GM18498 (cell line): ENCODE measurements around the gene EZR.

Experiments used
- ATAC-seq: cut with Tn5 transposase; IDR thresholded peaks from one replicate; pipeline ENCODE4 v1.9.1; 2021; ENCODE audit warnings: mild to moderate bottlenecking, moderate library complexity; ENCODE audit not compliant: unreplicated experiment

Gene EZR

DNA sequence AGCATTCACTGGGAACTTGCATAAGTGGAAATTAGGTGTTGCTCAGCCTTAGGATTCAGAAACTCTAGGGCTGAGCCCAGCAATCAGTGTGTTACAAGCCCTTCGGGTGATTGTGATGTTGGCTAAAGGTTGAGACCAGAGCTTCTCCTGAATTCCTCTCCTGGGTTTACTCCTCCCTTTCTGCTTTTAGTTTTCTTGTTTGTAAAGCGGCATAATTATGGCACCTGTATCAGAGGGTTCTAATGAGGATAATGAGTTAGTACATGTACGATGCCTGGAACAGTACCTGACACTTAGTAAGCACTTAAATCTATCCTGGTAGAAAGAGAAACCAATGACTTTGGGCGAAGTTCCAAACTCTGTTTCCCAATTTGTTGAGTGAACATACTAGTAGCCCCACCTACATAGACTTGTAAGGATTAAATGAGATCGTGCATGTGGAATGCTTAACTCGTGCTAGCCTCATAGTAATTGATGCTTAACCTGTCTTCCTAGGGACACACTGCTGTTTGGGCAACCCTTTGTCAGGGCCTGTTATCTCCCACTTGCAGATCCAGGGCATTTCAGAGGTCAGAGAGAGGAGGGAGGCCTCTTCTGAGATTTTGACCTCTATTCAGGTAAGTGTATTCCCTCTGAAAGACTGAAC is 932 bp upstream of the EZR start:
- ATAC-seq = no peak

DNA sequence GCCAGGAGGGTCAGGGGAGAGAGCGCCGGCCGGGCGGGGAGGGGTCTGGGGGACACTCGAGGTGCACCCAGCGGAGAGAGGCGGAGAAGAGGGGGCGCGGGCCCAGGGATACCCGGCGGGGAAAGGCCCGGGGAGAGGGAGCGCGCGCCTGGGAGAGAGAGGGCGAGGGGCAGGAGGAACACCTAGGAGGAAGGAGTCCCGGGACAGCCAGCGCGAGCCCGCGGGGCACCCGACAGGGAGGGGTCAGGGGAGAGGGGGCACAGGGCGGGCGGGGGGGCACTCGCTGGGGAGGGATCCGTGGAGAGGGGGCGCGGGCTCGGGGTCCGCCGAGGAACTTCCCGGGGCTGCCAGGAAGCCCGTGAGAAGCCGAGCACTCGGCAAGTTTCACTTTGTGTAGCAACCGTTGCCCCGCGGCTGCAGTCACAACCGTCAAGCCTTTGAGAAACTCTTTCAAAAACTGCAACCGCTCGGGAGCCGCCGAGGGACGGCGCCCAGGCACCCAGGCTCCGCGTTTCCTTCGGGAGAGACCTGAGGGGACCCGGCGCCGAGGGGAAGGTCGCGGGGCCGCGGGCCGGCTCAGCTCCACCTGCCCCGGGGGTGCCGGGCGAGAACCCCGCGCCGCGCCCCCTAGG is 471 bp downstream of the EZR start:
- peak; percentile 34 for ATAC-seq

DNA sequence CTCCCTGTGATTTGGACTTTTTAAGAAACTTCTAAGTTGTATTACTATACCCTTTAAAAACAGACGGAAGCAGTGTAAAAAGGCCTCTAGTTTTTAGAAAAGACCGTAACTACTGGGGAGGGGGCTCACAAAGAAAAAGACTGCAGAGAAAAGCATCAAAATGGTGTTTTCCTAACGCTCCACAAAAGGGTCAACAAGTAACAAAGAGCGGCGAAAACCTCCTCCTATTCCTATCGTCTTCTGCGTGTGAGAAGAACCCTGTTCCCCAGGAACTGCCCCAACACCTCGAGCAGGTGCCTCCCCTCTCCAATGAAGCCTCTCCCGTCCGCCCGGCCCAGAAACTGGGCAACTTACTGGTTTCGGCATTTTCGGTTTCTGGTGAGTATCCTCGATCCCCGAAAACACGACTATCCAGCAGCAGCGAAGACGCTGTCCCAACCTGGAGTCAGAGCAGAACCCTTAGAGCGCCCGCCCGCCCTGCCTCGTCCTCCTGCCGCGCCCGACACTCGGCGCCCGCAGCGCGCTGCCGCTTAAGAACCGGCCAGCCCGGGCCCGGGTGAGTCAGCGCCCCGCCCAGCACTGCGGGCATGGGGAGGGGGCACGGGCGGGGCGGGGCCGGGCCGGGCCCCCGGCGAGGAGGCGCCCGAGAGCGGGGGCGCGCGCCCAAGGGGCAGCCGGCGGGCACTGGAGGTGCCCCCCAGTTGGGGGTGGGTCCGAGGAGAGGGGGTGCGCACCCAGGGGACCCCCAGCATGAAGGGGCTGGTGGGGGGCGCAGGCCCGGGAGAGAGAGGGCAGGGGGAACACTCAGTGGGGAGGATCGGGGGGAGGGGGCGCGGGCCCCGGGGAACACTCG is 1.2 kb downstream of the EZR start:
- ATAC-seq = peak; percentile 51

DNA sequence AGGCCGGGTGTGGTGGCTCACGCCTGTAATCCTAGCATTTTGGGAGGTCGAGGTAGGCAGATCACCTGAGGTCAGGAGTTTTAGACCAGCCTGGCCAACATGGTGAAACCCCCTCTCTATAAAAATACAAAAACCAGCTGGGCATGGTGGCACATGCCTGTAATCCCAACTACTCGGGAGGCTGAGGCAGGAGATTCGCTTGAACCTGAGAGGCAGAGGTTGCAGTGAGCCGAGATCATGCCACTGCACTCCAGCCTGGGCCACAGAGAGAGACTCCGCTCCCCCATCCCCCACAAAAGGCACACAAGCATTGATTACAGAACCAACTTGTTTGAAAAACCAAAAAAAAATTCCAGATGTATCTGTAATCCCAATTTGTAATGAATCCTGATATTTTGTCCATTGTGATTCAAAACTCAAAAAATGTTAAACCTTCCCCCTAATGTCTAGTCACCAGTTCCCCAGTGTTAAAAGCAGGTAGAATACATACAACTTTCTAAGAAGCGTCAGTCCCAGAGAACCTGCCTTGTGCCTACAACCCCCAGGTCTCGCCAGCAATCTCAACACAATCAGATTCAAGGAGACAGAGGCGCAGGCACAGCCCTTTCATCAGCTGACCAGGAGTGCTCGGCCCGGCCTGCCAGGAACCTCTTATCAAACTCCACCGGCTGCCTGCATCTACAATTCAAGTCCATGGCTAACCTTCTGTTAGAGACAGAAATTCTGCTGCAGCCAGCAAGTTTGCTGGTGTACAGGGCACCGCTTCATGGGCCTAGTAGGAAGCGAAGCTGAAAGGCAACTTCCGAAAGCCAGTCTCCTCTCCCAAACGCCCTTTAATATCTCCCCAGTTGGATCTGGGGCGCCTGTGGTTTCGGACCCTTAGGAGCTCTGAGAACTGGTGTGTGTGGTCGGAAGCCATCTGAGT is 2.1 kb downstream of the EZR start:
- ATAC-seq = no peak

DNA sequence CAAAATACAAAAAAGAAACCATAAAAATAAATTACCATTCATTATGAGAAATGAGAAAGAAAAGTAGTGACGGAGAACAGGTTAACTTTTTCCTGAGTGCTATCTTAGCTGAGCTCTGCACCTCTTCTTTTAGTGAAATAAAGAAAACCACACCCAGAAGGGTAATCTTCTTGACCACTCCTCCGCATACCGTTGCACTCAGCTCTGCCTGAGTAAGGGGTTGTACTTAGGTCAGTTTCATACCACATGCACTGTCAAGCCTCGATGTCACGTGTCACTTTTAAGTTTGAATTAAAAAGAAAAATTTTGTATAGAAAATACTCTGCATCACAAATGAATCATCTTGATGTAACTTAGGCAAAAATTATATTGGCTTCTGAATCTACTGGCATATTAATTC is 2.8 kb downstream of the EZR start:
- ATAC-seq = peak; percentile 17

DNA sequence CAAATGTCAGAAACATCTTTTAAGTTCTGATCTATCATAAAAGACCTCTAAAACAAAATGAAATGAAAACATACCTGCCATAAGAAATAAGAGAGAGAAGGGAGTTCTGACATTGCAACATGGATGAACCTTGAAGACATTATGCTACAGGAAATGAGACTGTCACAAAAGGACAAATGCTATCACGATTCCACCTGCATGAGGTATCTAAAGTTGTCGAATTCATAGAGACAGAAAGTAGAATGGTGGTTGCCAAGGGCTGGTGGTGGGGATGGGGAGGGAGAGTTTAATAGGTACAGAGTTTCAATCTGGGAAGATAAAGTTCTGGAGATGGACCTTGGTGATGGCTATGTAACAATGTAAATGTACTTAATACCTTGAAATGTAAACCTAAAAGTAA is 3.3 kb downstream of the EZR start:
- ATAC-seq = no peak

DNA sequence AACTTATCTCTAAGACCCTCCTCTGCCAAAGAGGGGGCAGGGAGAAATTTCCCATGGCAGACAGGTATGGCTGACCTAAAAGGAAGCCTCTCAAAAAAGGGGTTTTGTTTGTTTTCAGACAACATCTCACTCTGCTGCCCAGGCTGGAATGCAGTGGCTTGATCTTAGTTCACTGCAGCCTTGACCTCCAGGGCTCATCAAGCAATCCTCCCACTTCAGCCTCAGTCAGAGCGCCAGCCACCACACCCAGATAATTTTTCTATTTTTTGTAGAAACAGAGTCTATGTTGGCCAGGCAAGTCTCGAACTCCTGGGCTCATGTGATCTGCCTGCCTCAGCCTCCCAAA is 3.8 kb downstream of the EZR start:
- no peak for ATAC-seq

DNA sequence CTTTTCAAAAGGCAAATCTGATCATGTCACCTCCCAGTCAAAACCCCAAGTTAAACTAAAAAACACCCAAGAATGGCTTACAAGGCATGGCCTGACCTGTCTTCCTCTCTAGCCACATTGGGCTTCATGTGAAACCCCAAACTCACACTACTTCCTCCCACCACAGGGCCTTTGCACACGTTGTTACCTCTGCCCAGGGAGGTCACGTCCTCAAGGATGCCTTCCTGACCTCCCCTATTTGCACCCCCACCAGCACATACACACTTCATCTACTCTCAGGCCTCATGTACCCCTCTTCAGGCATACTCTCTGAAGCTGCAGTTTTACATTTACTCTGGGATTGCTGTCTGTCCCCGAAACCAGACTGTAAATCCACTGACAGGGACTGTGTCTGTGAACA is 6.1 kb downstream of the EZR start:
- no peak for ATAC-seq

DNA sequence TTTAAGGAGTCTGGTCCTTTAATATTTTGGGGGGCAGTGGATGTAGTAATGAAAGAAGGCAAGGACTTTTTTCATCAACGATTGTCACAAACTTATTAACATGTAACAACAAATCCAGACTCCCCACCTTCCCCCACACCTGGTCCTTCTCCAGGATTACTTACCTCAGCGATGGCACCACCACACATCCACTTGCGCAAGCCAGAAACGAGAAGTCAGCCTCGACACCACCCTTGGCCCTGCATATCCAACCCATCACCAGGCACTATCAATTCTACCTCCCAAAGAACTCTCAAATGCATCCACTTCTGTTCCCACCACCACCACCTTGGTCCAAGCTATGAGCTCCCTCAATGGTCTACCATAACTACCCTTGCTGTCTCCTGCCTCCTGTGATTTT is 6.6 kb downstream of the EZR start:
- ATAC-seq = no peak

DNA sequence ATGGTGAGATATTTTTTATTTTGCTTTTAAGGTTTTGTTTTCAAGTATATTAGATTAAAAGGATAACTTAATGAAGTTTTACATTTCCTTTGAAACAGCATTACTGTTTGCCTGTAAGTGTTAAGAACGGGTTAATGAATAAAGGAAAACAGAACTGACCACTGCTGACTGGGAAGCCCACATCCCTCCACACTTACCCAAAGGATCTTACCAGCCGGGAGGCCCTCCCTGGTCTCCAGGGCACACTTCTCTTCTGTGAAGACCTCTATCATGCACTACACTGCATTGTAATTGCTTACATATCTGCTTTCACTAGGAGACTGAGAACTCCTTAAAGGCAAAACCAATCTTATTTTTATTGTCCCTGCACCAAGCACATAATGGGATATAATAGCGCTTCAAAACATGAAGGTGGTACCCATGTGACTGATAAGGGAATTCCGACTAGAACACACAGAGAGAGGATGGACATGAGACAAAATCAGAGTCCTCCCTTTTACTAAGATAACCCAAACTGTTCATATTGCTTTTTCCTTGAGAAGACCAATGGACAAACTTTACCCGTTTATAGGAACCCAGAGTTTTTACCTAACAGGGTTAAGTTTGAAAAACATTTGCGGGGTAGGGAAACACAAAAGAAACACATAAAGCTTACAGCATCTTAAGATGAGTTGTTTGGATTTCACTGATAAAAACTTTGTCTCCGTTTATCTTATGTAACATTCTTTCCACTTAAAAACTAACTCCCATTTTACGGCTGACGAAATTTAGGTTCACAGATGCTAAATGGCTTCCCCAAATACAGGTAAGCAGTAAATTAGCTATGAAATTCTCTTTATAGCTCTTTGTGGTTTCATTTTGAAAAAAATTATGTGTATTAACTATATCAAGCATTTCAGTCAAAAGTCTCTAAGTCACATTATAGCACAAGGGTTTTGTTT is 8.7 kb downstream of the EZR start:
- no peak for ATAC-seq

DNA sequence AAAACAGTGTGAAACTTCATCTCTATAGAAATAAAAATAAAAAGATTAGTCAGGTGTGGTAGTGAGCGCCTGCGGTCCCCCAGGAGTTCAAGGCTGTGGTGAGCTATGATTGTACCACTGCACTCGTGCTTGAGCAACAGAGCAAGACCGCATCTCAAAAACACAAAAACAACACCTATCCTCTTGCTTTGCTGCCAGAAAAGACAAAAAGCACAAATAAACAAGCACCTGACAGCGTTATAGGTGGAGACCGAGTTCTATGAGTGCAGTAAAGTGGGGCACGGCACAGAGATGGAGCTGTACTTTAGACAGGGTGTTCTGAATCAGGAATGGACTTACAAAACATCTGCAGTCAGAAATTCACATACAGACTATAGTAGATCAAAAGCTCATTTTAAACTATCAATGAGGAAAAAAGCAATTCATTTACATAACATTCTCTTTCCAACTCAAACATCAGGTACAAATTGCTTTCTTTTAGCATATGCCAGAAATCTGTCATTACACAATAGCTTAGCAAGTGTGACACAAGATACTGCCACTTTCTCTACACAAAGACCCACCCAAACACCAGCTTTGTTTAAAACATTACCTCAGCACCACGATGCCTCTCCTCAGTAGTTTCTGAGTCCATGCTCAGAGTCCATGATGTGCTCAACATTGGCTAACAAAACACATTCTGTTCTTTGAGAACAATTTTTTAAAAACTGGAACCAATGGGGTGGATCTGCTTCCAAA is 10.1 kb downstream of the EZR start:
- peak; percentile 75 for ATAC-seq

DNA sequence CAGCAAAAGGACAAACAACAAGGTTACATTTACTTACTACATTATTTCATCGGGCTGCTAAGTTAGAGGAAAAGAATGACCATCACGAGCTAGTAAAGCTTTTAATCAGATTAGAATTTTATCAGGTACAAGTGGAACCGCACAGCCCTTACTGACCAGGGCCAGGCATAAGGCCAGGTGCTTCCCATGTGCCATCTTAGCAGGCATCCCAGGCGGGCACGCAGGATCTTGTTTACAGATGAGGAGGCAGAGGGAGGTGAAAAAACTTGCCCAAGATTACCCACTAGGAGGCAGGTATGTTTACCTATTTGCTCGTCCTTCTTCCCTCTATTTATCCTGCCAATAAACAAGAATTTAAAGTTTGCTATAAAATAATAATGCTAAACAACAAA is 10.7 kb downstream of the EZR start:
- ATAC-seq = no peak

DNA sequence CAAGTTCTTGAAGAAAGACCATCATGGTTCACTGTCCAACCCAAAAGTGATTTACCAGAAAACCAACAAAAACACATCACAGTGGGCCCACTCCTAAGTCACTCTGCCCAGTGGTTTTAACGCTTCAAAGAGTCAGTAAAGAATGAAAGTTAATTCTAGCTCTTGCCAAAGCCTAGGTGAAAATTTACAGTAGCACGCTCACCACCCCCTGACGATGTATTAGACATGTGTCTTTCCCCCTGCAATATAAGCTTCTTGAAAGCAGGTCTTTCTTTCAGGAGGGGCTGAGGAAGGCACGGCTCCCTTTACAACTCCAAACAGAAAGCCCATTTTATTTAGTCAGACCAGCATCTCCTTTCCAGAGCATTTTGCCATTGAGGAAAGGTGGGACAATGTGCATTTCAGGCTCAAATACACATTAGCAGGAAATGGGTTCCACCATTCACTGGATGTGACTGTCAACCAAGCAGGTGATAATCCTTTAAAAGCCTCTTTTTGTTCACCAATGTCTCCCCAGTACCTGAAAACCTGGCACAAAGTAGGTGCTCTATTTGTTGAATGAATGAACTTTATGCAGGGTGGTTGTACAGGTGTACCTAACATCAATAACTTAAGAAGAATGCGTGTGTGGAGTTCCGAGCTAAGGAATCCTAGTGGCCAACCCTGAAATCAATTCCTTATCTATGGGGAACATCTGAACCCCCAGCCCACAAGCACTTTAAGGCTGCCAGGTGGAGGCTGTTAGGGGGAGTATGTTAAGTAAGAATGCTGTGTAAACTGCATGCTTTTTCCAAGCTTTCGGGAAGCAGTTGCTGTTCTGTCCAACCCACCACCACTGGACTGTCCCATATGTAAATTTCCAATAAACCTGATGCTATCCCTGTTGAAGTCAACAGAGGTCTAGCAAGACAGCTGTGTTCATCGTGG is 11.4 kb downstream of the EZR start:
- no peak for ATAC-seq

DNA sequence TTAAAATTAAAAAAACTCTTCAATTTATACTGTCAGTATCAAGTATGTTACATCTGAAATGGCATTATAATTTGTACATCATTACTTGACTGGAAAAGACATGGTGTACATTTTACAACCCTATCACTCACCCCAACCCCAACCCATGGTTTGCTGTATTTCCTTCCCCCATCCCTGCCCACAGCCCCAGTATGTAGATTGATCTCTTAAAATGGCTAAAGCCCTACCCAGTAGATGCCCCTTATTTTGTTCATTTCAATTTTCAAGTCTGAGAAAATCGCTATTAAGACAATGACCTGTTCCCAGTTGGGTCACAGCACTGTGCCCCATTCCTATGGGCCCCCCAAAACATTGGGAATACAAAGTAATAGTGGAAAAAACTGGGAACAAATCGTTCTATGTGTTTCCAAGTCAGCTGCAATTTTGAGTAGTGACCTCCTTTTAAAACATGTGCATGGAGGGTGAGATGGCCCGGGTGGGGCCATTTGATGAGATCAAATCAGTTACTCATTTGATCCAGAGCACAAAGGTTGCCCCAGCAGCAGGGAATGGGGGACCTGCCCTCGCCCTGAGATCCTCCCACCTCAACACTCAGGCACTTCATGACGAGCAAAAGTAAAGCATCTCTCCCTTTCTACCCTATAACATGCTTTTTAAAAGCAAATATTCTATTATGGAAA is 13.3 kb downstream of the EZR start:
- no peak for ATAC-seq

DNA sequence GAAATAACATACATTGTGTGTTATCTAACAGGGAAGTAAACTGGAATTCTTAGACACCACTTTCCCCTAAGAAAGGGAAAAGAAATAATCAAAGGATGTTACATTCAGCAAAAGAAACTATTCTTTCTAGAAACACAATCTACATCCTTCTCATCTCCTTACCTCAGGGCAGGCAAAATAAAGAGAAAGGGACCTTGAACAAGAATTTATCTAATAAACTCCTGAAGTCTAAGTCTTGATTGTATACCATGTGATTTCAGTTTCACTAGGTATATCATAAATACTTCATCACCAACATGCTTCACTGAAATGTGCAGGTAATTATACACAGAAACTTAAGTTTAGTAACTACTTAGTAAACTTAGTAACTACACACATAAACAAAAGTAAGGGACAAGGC is 15.0 kb downstream of the EZR start:
- ATAC-seq = no peak

DNA sequence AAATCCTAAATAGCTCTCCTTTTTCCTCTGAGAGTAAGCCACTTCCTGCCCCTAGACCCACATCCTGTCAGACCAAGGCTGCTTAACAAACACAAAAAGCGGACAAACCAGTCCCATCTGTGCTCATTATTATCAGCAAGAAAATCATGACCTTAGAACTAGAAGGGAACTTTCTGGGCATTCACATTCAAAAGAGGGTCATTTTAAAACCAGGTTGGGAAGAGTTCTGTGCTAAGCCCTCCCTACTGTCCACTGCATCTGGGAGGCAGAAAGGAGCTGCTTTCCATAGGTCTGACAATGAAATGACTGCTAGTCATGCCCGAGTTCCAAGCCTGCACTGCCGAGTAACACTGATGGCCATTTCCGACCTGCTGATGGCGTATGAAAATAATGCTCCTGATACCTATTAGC is 15.4 kb downstream of the EZR start:
- peak; percentile 66 for ATAC-seq

DNA sequence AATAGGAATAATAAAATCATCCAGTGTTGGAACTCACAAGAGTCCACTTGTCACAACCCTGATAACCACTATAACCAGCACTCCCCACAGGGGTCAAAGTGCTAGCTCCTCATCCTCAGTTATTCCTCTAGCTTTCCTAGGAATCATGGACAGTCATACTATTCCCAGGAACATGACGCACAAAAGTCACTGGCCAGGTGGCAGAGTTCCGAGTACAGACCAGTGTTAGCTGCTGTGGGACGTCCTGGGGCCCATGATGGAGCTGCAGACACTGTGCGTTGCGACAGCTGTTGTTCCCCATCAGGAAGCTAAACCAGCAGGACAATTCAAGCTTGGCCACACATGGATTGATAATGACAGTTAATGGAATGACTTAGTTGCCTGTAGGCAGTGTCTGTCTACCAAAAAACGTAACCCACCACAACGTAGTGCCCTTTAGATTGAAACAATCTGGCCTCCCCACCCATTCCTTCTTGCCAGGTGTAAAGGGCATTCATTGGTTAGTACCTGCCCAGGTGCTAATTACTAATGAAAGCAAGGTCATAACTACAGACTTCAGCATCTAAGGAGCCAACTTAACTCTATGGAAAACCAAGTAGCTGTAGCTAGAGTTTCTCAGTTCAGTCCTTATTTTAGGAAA is 17.4 kb downstream of the EZR start:
- ATAC-seq = no peak
